ENCODE results near the gene L2HGDH.

Gene L2HGDH

DNA sequence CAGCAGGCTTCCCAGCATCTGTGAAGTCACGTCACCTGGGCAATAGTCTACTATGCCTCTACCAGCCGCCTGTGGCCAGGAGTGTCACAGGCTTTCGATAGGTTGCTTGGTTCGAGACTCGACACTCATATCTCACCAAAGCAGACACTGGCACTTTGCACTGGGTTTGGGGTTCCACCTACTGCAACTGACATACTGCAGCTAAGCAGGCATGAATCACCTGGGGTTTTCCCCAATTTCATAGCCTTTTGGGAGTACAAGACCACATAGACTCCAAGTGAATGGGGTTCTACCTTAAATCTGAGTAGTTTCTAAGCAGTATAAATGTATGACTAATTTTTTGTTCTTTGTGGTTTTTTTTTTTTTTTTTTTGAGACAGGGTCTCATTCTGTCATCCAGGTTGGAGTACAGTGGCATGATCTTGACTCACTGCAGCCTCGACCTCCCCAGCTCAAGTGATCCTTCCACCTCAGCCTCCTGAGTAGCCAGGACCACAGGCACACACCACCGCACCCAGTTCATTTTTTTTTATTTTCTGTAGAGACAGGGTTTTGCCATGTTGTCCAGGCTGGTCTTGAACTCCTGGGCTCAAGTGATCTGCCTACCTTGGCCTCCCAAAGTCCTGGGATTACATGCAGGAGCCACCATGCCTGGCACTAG, 32.2 kb upstream of the L2HGDH start:
- no CpG with 5 or more reads among the region's 7 CpGs for WGBS (ENCODE audit: extremely low coverage, insufficient coverage, insufficient read length)
- H3K14ac ChIP-seq (ENCODE audit: low read length), result no peak overlapping the region
- H3K27me3 ChIP-seq (ENCODE audit: insufficient read depth, low read length), result no peaks in the 10 kb centered on the region
- no peak overlapping the region for H3K23ac ChIP-seq (ENCODE audit: low read length)
- H3K79me2 ChIP-seq (ENCODE audit: control insufficient read depth, insufficient read depth, low read length, poor library complexity), result no peaks in the 10 kb centered on the region
- no peaks in the 10 kb centered on the region for H3K79me1 ChIP-seq (ENCODE audit: low read length)
- H3K9ac ChIP-seq (ENCODE audit: low read length), result no peak overlapping the region
- no peaks in the 10 kb centered on the region for H3K36me3 ChIP-seq (ENCODE audit: control insufficient read depth in 1 of 2, insufficient read depth in 2 of 2, low read length in 2 of 2)
- no peak overlapping the region for H4K12ac ChIP-seq (ENCODE audit: low read depth, low read length)
- H3K4ac ChIP-seq (ENCODE audit: low read depth, low read length), result no peak overlapping the region
- no peak overlapping the region for H3K4me3 ChIP-seq (ENCODE audit: low read depth, low read length)
- no peak for DNase-seq
- peaks cover 0 to 4% of the 10 kb centered on the region in 2 experiments for H3K4me1 ChIP-seq (ENCODE audit: control insufficient read depth in 1 of 2, insufficient read depth in 2 of 2, low read length in 2 of 2)
- H4K8ac ChIP-seq (ENCODE audit: low read depth, low read length), result no peak overlapping the region
- H3K27ac ChIP-seq (ENCODE audit: low read depth, low read length), result no peak overlapping the region
- H2BK120ac ChIP-seq (ENCODE audit: insufficient read depth, low read length, poor library complexity), result no peak overlapping the region
- H4K91ac ChIP-seq (ENCODE audit: low read depth, low read length), result no peak overlapping the region
- no peak overlapping the region for H3K18ac ChIP-seq (ENCODE audit: low read length)
- H2BK5ac ChIP-seq (ENCODE audit: low read depth, low read length, poor library complexity), result no peak overlapping the region
- no peaks in the 10 kb centered on the region for H3K9me3 ChIP-seq (ENCODE audit: insufficient read depth, low read depth, low read length)
- H3K4me2 ChIP-seq (ENCODE audit: low read length), result no peak overlapping the region
- no peak overlapping the region for H2AK5ac ChIP-seq (ENCODE audit: low read length)
- no peak overlapping the region for H2AFZ ChIP-seq (ENCODE audit: insufficient read depth, low read length, poor library complexity)
- H2BK12ac ChIP-seq (ENCODE audit: low read length), result no peak overlapping the region

DNA sequence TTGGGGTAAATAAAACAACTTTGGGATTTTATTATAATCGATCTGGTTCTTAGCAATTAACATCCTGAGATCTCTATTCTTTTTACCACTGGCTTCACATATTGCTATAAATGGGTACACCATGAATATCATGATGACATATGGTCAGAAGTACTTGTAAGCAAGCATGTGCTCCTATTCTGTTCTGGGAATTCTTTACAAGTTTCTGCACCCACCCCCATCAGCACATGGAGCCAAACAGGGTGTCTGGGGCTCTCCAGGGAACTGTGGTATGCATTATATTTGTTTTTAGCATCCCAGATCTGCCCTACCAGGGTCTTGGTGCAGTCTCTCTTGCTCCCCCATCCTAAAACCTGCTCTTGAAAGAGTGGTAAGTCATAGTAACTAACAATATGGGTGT, 31.4 kb upstream of the L2HGDH start:
- Histone ChIP-seq H3K4ac (ENCODE audit: low read depth, low read length) (no peak overlapping the region), H2BK5ac (ENCODE audit: low read depth, low read length, poor library complexity) (no peak overlapping the region), H3K14ac (ENCODE audit: low read length) (no peak overlapping the region), H2AFZ (ENCODE audit: insufficient read depth, low read length, poor library complexity) (no peak overlapping the region), H3K4me2 (ENCODE audit: low read length) (no peak overlapping the region), H4K91ac (ENCODE audit: low read depth, low read length) (no peak overlapping the region), H2BK120ac (ENCODE audit: insufficient read depth, low read length, poor library complexity) (no peak overlapping the region), H2AK5ac (ENCODE audit: low read length) (no peak overlapping the region), H4K12ac (ENCODE audit: low read depth, low read length) (no peak overlapping the region), H4K8ac (ENCODE audit: low read depth, low read length) (no peak overlapping the region), H3K9ac (ENCODE audit: low read length) (no peak overlapping the region), H3K79me1 (ENCODE audit: low read length) (no peaks in the 10 kb centered on the region), H2BK12ac (ENCODE audit: low read length) (no peak overlapping the region), H3K36me3 (ENCODE audit: control insufficient read depth in 1 of 2, insufficient read depth in 2 of 2, low read length in 2 of 2) (no peaks in the 10 kb centered on the region), H3K4me1 (ENCODE audit: control insufficient read depth in 1 of 2, insufficient read depth in 2 of 2, low read length in 2 of 2) (peaks cover 0 to 4% of the 10 kb centered on the region in 2 experiments), H3K27ac (ENCODE audit: low read depth, low read length) (no peak overlapping the region), H3K4me3 (ENCODE audit: low read depth, low read length) (no peak overlapping the region), H3K27me3 (ENCODE audit: insufficient read depth, low read length) (no peaks in the 10 kb centered on the region), H3K79me2 (ENCODE audit: control insufficient read depth, insufficient read depth, low read length, poor library complexity) (no peaks in the 10 kb centered on the region), H3K23ac (ENCODE audit: low read length) (no peak overlapping the region), H3K18ac (ENCODE audit: low read length) (no peak overlapping the region), H3K9me3 (ENCODE audit: insufficient read depth, low read depth, low read length) (no peaks in the 10 kb centered on the region)
- WGBS (ENCODE audit: extremely low coverage, insufficient coverage, insufficient read length), result no CpG with 5 or more reads among the region's 1 CpG
- no peak for DNase-seq

DNA sequence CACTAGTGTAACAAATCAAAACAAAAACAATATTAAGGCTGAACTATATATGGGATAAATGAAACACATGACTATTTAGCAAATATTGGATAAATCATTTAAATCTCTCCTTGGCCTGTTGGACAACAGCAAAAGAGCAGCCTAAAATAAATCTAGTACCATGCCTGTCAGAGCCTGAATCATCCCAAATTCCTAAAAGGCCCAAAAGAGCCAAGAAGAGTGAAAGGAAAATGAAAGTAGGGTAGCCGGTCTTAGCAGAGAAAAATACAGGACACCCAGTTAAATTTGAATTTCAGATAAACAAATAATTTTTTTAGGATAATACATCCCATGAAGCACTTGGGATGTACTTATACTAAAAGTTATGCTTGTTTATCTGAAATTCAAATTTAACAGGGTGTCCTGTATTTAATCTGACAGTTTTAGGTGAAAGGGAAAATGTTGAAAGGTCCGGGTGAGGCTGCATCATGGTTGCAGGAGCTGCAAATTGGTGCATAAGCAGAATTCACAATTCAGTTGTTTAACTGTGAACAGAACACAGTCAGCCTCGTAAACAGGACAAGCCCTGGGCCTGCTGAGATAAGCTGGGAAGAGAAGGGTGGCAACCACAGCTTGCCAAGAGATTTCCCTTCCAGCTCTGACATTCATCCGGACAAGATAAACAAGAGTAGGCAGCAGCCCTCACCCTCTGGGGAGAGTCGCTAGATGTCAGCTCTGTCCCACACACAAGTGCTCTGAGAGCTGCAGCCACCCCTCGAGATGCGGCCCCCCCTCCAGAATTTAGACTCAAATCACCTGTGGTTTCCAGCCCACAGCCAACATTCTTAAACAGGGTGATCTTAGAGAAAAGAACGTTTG, 30.4 kb upstream of the L2HGDH start:
- Histone ChIP-seq H3K4me2 (ENCODE audit: low read length) (no peak overlapping the region), H3K14ac (ENCODE audit: low read length) (no peak overlapping the region), H3K23ac (ENCODE audit: low read length) (no peak overlapping the region), H3K4me3 (ENCODE audit: low read depth, low read length) (no peak overlapping the region), H3K18ac (ENCODE audit: low read length) (no peak overlapping the region), H4K8ac (ENCODE audit: low read depth, low read length) (no peak overlapping the region), H3K4ac (ENCODE audit: low read depth, low read length) (no peak overlapping the region), H3K36me3 (ENCODE audit: control insufficient read depth in 1 of 2, insufficient read depth in 2 of 2, low read length in 2 of 2) (no peaks in the 10 kb centered on the region), H3K27me3 (ENCODE audit: insufficient read depth, low read length) (no peaks in the 10 kb centered on the region), H3K27ac (ENCODE audit: low read depth, low read length) (no peak overlapping the region), H2AFZ (ENCODE audit: insufficient read depth, low read length, poor library complexity) (no peak overlapping the region), H4K12ac (ENCODE audit: low read depth, low read length) (no peak overlapping the region), H2BK120ac (ENCODE audit: insufficient read depth, low read length, poor library complexity) (no peak overlapping the region), H2BK12ac (ENCODE audit: low read length) (no peak overlapping the region), H3K79me1 (ENCODE audit: low read length) (no peaks in the 10 kb centered on the region), H4K91ac (ENCODE audit: low read depth, low read length) (no peak overlapping the region), H3K79me2 (ENCODE audit: control insufficient read depth, insufficient read depth, low read length, poor library complexity) (no peaks in the 10 kb centered on the region), H2AK5ac (ENCODE audit: low read length) (no peak overlapping the region), H3K9ac (ENCODE audit: low read length) (no peak overlapping the region), H3K4me1 (ENCODE audit: control insufficient read depth in 1 of 2, insufficient read depth in 2 of 2, low read length in 2 of 2) (peaks cover 0 to 1% of the 10 kb centered on the region in 2 experiments), H3K9me3 (ENCODE audit: insufficient read depth, low read depth, low read length) (no peaks in the 10 kb centered on the region), H2BK5ac (ENCODE audit: low read depth, low read length, poor library complexity) (no peak overlapping the region)
- DNase-seq, result no peak
- no CpG with 5 or more reads among the region's 8 CpGs for WGBS (ENCODE audit: extremely low coverage, insufficient coverage, insufficient read length)

DNA sequence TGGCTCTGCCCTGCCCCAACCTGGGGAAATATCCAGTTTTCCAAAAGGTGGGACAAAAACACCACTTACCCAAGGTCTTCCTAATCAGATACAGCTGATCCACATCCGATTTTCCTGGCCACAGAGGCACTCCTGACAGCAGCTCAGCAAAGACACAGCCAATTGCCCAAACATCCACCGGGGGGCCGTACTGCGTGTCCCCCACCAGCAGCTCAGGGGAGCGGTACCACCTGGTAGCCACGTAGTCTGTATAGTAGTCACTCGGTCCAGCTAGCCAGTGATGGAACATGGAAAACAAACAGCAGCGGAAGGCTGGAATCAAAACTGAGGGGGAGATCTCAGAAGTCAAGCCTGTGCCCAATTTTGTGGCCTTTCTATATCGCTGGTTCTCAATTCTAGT, 28.9 kb upstream of the L2HGDH start:
- Histone ChIP-seq H3K79me2 (ENCODE audit: control insufficient read depth, insufficient read depth, low read length, poor library complexity) (no peaks in the 10 kb centered on the region), H3K79me1 (ENCODE audit: low read length) (peaks cover 2% of the 10 kb centered on the region), H3K4ac (ENCODE audit: low read depth, low read length) (no peak overlapping the region), H3K18ac (ENCODE audit: low read length) (no peak overlapping the region), H4K8ac (ENCODE audit: low read depth, low read length) (no peak overlapping the region), H2AK5ac (ENCODE audit: low read length) (peak overlapping the region; percentile 72), H3K4me3 (ENCODE audit: low read depth, low read length) (no peak overlapping the region), H3K9me3 (ENCODE audit: insufficient read depth, low read depth, low read length) (no peaks in the 10 kb centered on the region), H3K14ac (ENCODE audit: low read length) (no peak overlapping the region), H3K36me3 (ENCODE audit: control insufficient read depth in 1 of 2, insufficient read depth in 2 of 2, low read length in 2 of 2) (no peaks in the 10 kb centered on the region), H2BK5ac (ENCODE audit: low read depth, low read length, poor library complexity) (no peak overlapping the region), H3K23ac (ENCODE audit: low read length) (no peak overlapping the region), H4K91ac (ENCODE audit: low read depth, low read length) (no peak overlapping the region), H2AFZ (ENCODE audit: insufficient read depth, low read length, poor library complexity) (no peak overlapping the region), H3K27ac (ENCODE audit: low read depth, low read length) (no peak overlapping the region), H2BK12ac (ENCODE audit: low read length) (no peak overlapping the region), H3K9ac (ENCODE audit: low read length) (no peak overlapping the region), H3K27me3 (ENCODE audit: insufficient read depth, low read length) (no peaks in the 10 kb centered on the region), H2BK120ac (ENCODE audit: insufficient read depth, low read length, poor library complexity) (no peak overlapping the region), H4K12ac (ENCODE audit: low read depth, low read length) (no peak overlapping the region), H3K4me2 (ENCODE audit: low read length) (no peak overlapping the region), H3K4me1 (ENCODE audit: control insufficient read depth in 1 of 2, insufficient read depth in 2 of 2, low read length in 2 of 2) (peaks cover 2 to 4% of the 10 kb centered on the region in 2 experiments)
- no peak for DNase-seq
- no CpG with 5 or more reads among the region's 9 CpGs for WGBS (ENCODE audit: extremely low coverage, insufficient coverage, insufficient read length)
